AG09309 (cell line): ENCODE measurements around the gene CAMK2D.

Experiments used
- DNase-seq: peaks from one replicate; pipeline ENCODE4 v3.0.0-alpha.2; 2010; ENCODE audit warnings: low read depth
- H3K4me3 ChIP-seq: 2 replicates; pipeline ENCODE4 v1.5.1; 2011; ENCODE audit warnings: mild to moderate bottlenecking, low read depth, low read length, moderate library complexity; ENCODE audit not compliant: control insufficient read depth
- CTCF ChIP-seq: IDR thresholded peaks from 2 replicates; pipeline ENCODE4 v1.5.1; 2011; ENCODE audit warnings: mild to moderate bottlenecking, low read depth, low read length, inconsistent platforms; ENCODE audit not compliant: insufficient read depth, control insufficient read depth; ENCODE audit errors: missing control alignments

CAMK2D gene

GRCh38 chr4:113556382-113557134 lies 205.0 kb downstream of the CAMK2D start:
- no peak overlapping the region for H3K4me3 ChIP-seq
- no peak for TF ChIP-seq CTCF
- DNase-seq, result no peak

GRCh38 chr4:113555868-113556267 lies 205.7 kb downstream of the CAMK2D start:
- no peak for DNase-seq
- no peak for TF ChIP-seq CTCF
- no peak overlapping the region for H3K4me3 ChIP-seq

- no peak overlapping the region for H3K4me3 ChIP-seq
- TF ChIP-seq CTCF, result no peak
- no peak for DNase-seq
These were observed 208.5 kb downstream of the CAMK2D start for GRCh38 chr4:113553082-113553481.

- DNase-seq, result no peak
- no peak for TF ChIP-seq CTCF
- no peak overlapping the region for H3K4me3 ChIP-seq
These were observed 211.0 kb downstream of the CAMK2D start for GRCh38 chr4:113550510-113550909.

GRCh38 chr4:113548303-113548702 lies 213.2 kb downstream of the CAMK2D start:
- DNase-seq, result no peak
- no peak overlapping the region for H3K4me3 ChIP-seq
- no peak for TF ChIP-seq CTCF

- peak; percentile 94 for TF ChIP-seq CTCF
These were observed 214.0 kb downstream of the CAMK2D start for GRCh38 chr4:113547487-113548042.

More at GRCh38 chr4:113547487-113548042, 214.0 kb downstream of the CAMK2D start:
- peak; percentile 98 for DNase-seq
- H3K4me3 ChIP-seq, result no peak overlapping the region
